Measurements from ENCODE around the gene HOXB2. TPM values are rescaled to one million over a fixed set of nuclear protein-coding genes. Genes with fewer than 3 reads are reported as not detected.
A peak's percentile ranks its signal among the peaks of the same experiment; 100 is the strongest.

HOXB2 gene
- total and polyA plus RNA-seq, 8 donors: 6.7 to 83.0 (median 12.4) TPM

DNA sequence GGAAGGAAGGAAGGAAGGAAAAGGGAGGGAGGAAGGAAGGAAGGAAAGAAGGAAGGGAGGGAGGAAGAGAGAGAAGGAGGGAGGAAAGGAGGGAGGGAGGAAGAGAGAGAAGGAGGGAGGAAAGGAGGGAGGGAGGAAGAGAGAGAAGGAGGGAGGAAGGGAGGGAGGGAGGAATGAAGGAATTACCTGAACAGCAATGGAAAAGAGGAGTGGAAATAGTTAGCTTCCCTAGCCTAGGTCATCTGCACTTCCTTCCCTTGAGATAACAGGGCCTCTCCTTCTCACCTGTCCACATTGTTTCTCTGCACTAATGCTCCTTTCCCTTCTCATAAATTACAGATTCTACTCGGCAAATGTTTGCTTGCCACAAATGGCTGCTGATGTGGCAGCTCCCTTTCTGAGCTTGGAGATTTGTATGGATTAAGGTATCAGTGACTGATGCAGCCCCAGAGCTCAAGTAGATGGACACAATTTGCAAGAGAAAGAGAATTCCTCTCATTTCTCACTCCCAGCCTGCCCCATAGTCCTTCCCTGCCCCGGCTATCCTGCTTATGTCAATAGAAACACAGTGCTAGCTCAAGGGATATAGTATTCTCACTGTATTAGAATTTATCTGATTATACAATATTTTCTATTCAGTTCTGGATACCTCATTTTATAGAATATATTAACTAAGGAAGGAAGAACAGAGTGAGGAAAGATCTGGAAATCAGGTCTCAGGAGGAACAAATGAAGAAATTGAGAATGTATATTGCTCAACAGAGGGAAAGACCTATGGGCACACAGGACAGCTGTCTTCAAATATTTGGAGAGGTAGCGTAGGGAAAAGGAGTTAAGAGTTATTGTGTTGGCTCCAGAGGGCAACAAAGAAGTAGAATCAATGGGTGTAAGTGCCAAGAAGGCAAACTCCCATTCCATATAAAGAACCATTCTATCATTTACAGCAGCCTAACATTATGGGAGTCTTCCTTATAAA is 28.7 kb downstream of the HOXB2 start:
- H3K4me3 ChIP-seq: no peak overlapping the region

GRCh38 chr17:48514477-48514876 is 30.4 kb downstream of the HOXB2 start:
- DNase-seq: no peak
- intact Hi-C loops (cut with DNase I; ENCODE audit: low total_unique reads): no loop called here
- Histone ChIP-seq H3K27me3 (peaks cover 0 to 95% (median 29%) of the 10 kb centered on the region in 3 donors), H3K27ac (no peak overlapping the region), H3K36me3 (no peaks in the 10 kb centered on the region), H3K4me3 (no peak overlapping the region), H3K9me3 (no peaks in the 10 kb centered on the region), H3K4me1 (peaks cover 0 to 13% (median 4%) of the 10 kb centered on the region in 4 donors)
- no peak for TF ChIP-seq POLR2A (IDR thresholded peaks at IDR 0.05)
- no peak for TF ChIP-seq POLR2AphosphoS5 (IDR thresholded peaks at IDR 0.05)
- TF ChIP-seq EP300 (IDR thresholded peaks at IDR 0.05): no peak
- TF ChIP-seq CTCF (IDR thresholded peaks at IDR 0.05): no peak
- 78 to 90% (median 82%) methylated on average over 2 of the region's 2 CpGs for WGBS, 5 donors

More for the DNA sequence above, 28.7 kb downstream of the HOXB2 start:
- H3K27me3 ChIP-seq: peaks cover 0 to 96% (median 29%) of the 10 kb centered on the region in 3 donors
- intact Hi-C loops (cut with DNase I; ENCODE audit: low total_unique reads): no loop called here
- WGBS, 5 donors: 32 to 57% (median 47%) methylated on average over 3 of the region's 3 CpGs
- no peak overlapping the region for H3K27ac ChIP-seq
- peaks cover 0 to 13% (median 4%) of the 10 kb centered on the region in 4 donors for H3K4me1 ChIP-seq
- DNase-seq: no peak
- no peaks in the 10 kb centered on the region for H3K36me3 ChIP-seq
- no peaks in the 10 kb centered on the region for H3K9me3 ChIP-seq
- TF ChIP-seq POLR2A (IDR thresholded peaks at IDR 0.05): no peak
- TF ChIP-seq POLR2AphosphoS5 (IDR thresholded peaks at IDR 0.05): no peak
- TF ChIP-seq EP300 (IDR thresholded peaks at IDR 0.05): no peak
- TF ChIP-seq CTCF (IDR thresholded peaks at IDR 0.05): no peak

DNA sequence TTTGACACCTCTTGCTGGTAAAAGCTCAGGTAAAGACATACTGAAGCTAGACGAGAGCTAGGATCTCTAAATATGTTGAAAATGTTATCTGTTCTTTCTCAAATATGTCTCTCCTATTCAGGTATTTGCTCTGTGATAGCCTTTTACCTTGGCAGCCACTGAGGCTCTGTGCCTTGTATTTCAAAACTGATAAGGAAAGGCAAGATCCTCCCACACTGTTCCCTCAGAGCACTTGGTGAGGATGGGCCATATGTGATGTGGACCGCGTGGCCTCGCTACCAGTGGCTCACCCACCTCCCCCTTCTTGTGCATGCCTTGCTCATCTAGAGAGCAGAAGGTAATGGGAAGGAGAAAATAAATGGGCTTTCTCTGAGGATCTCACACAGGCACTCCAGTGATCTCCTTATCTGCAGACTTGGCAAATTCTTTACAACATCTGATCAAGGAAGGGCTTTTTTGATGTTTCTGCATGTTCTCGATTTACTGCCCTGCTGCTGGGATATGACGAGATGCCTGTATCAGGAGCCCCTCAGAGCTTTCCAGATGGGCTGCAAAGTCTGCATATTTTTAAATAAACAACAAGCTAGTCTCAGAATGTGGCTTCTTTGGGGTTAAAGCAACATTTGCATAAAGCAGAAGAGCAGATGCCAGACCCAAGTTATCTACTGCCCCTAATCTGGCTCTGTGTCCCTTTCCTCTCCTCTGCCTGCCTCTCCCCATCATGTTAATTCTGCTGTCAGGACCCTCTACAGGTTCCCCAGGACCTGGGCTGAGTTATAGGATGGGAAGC is 31.0 kb downstream of the HOXB2 start:
- DNase-seq: no peak
- Histone ChIP-seq H3K27ac (no peak overlapping the region), H3K4me1 (peaks cover 0 to 13% (median 4%) of the 10 kb centered on the region in 4 donors), H3K4me3 (peak overlapping the region in 1 of 4 donors; percentile 26), H3K9me3 (no peaks in the 10 kb centered on the region), H3K36me3 (no peaks in the 10 kb centered on the region), H3K27me3 (peaks cover 0 to 92% (median 29%) of the 10 kb centered on the region in 3 donors)
- intact Hi-C loops (cut with DNase I; ENCODE audit: low total_unique reads): no loop called here
- 30 to 50% (median 35%) methylated on average over 6 of the region's 6 CpGs for WGBS, 5 donors
- TF ChIP-seq POLR2AphosphoS5 (IDR thresholded peaks at IDR 0.05) (no peak), POLR2A (IDR thresholded peaks at IDR 0.05) (no peak), CTCF (IDR thresholded peaks at IDR 0.05) (no peak), EP300 (IDR thresholded peaks at IDR 0.05) (no peak)

DNA sequence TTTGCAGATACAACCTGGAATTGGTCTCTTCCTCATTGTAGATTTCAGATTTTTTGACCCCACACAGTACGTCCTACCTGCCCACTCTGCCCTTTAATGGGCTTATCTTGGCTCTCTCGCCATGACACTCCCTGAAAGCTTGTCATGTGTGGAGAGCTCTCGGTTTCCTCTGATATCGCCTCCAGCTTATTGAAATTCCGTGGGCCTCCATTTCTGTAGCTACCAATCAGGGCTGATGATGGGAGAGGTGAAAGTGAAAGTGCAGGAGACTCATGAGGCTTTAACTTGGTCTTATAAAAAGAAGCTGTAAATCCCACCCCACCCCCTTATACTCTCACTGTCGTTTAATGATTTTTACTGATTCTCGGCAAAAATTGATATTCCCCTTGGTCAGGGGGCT is 31.8 kb downstream of the HOXB2 start:
- intact Hi-C loops (cut with DNase I; ENCODE audit: low total_unique reads): no loop called here
- Histone ChIP-seq H3K36me3 (no peaks in the 10 kb centered on the region), H3K4me3 (peak overlapping the region in 1 of 4 donors; percentile 26), H3K27me3 (peaks cover 0 to 92% (median 25%) of the 10 kb centered on the region in 3 donors), H3K9me3 (no peaks in the 10 kb centered on the region), H3K4me1 (peaks cover 0 to 13% (median 4%) of the 10 kb centered on the region in 4 donors), H3K27ac (no peak overlapping the region)
- DNase-seq: peak in 1 of 2 donors; percentile 47
- 22 to 48% (median 32%) methylated on average over 7 of the region's 7 CpGs for WGBS, 5 donors
- no peak for TF ChIP-seq CTCF (IDR thresholded peaks at IDR 0.05)
- TF ChIP-seq EP300 (IDR thresholded peaks at IDR 0.05): no peak
- no peak for TF ChIP-seq POLR2A (IDR thresholded peaks at IDR 0.05)
- TF ChIP-seq POLR2AphosphoS5 (IDR thresholded peaks at IDR 0.05): no peak
